ENCODE data around the gene NGDN.

The NGDN gene

GRCh38 chr14:23513818-23514643, 44.5 kb downstream of the NGDN start:
- no peak for TF ChIP-seq CTCF (IDR thresholded peaks at IDR 0.05; ENCODE audit: insufficient read depth, low read length, poor library complexity, severe bottlenecking)
- no peak for DNase-seq (ENCODE audit: extremely low read depth, insufficient read length)
- H3K36me3 ChIP-seq (ENCODE audit: control insufficient read depth, insufficient read depth, low read length): no peaks in the 10 kb centered on the region
- H3K4me3 ChIP-seq (replicated peaks; ENCODE audit: low read depth, low read length): no peak overlapping the region
- no peaks in the 10 kb centered on the region for H3K27me3 ChIP-seq (replicated peaks; ENCODE audit: control insufficient read depth, insufficient read depth, low read length)

- Histone ChIP-seq H3K27me3 (replicated peaks; ENCODE audit: control insufficient read depth, insufficient read depth, low read length) (no peaks in the 10 kb centered on the region), H3K36me3 (ENCODE audit: control insufficient read depth, insufficient read depth, low read length) (no peaks in the 10 kb centered on the region), H3K4me3 (replicated peaks; ENCODE audit: low read depth, low read length) (no peak overlapping the region)
- no peak for DNase-seq (ENCODE audit: extremely low read depth, insufficient read length)
- TF ChIP-seq CTCF (IDR thresholded peaks at IDR 0.05; ENCODE audit: insufficient read depth, low read length, poor library complexity, severe bottlenecking): no peak
These were observed 45.1 kb downstream of the NGDN start for GRCh38 chr14:23514644-23514957.

- Histone ChIP-seq H3K27me3 (replicated peaks; ENCODE audit: control insufficient read depth, insufficient read depth, low read length) (no peaks in the 10 kb centered on the region), H3K36me3 (ENCODE audit: control insufficient read depth, insufficient read depth, low read length) (no peaks in the 10 kb centered on the region), H3K4me3 (replicated peaks; ENCODE audit: low read depth, low read length) (no peak overlapping the region)
- TF ChIP-seq CTCF (IDR thresholded peaks at IDR 0.05; ENCODE audit: insufficient read depth, low read length, poor library complexity, severe bottlenecking): no peak
- no peak for DNase-seq (ENCODE audit: extremely low read depth, insufficient read length)
These were observed 48.3 kb downstream of the NGDN start for GRCh38 chr14:23517650-23518326.

- Histone ChIP-seq H3K36me3 (ENCODE audit: control insufficient read depth, insufficient read depth, low read length) (no peaks in the 10 kb centered on the region), H3K4me3 (replicated peaks; ENCODE audit: low read depth, low read length) (no peak overlapping the region), H3K27me3 (replicated peaks; ENCODE audit: control insufficient read depth, insufficient read depth, low read length) (no peaks in the 10 kb centered on the region)
- DNase-seq (ENCODE audit: extremely low read depth, insufficient read length): no peak
- TF ChIP-seq CTCF (IDR thresholded peaks at IDR 0.05; ENCODE audit: insufficient read depth, low read length, poor library complexity, severe bottlenecking): no peak
These were observed 49.2 kb downstream of the NGDN start for GRCh38 chr14:23518709-23519108.

- Histone ChIP-seq H3K36me3 (ENCODE audit: control insufficient read depth, insufficient read depth, low read length) (no peaks in the 10 kb centered on the region; the same call in 1 of the 2 replicates), H3K4me3 (replicated peaks; ENCODE audit: low read depth, low read length) (no peak overlapping the region), H3K27me3 (replicated peaks; ENCODE audit: control insufficient read depth, insufficient read depth, low read length) (no peaks in the 10 kb centered on the region)
- TF ChIP-seq CTCF (IDR thresholded peaks at IDR 0.05; ENCODE audit: insufficient read depth, low read length, poor library complexity, severe bottlenecking): no peak
- DNase-seq (ENCODE audit: extremely low read depth, insufficient read length): no peak
These were observed 51.5 kb downstream of the NGDN start for GRCh38 chr14:23520899-23521533.
